Measurements from ENCODE around the gene FNIP2.
"Not testable (repeated sequence)": the region's sequence is repeated elsewhere in the genome, so short reads cannot be mapped to it uniquely, and the experiment has no call there.

Gene FNIP2

GRCh38 chr4:158817562-158818296, 48.9 kb downstream of the FNIP2 start:
- no peak for DNase-seq

- no peak for DNase-seq
These were observed 49.8 kb downstream of the FNIP2 start for GRCh38 chr4:158818560-158819140.

- DNase-seq, result no peak
These were observed 51.3 kb downstream of the FNIP2 start for GRCh38 chr4:158819942-158820786.

GRCh38 chr4:158821228-158821971, 52.6 kb downstream of the FNIP2 start:
- peak; percentile 78 for DNase-seq

- no peak for DNase-seq
These were observed 53.5 kb downstream of the FNIP2 start for GRCh38 chr4:158822348-158822747.

- DNase-seq, result peak; percentile 78
These were observed 54.6 kb downstream of the FNIP2 start for GRCh38 chr4:158823461-158823873.

GRCh38 chr4:158824425-158825274, 55.8 kb downstream of the FNIP2 start:
- no peak for DNase-seq

GRCh38 chr4:158825433-158826036, 56.7 kb downstream of the FNIP2 start:
- no peak for DNase-seq

GRCh38 chr4:158826057-158826456, 57.2 kb downstream of the FNIP2 start:
- DNase-seq, result no peak

- no peak for DNase-seq
These were observed 58.1 kb downstream of the FNIP2 start for GRCh38 chr4:158826882-158827281.

- DNase-seq, result no peak
These were observed 58.7 kb downstream of the FNIP2 start for GRCh38 chr4:158827543-158827981.

GRCh38 chr4:158828151-158828550, 59.3 kb downstream of the FNIP2 start:
- not testable (repeated sequence) for DNase-seq

GRCh38 chr4:158829254-158829653, 60.4 kb downstream of the FNIP2 start:
- DNase-seq, result no peak

- no peak for DNase-seq
These were observed 64.8 kb downstream of the FNIP2 start for GRCh38 chr4:158833602-158834001.

GRCh38 chr4:158835226-158836001, 66.6 kb downstream of the FNIP2 start:
- DNase-seq, result no peak

GRCh38 chr4:158836002-158836369, 67.2 kb downstream of the FNIP2 start:
- no peak for DNase-seq

GRCh38 chr4:158836828-158837449, 68.1 kb downstream of the FNIP2 start:
- DNase-seq, result no peak

GRCh38 chr4:158837527-158838141, 68.8 kb downstream of the FNIP2 start:
- DNase-seq, result no peak

- no peak for DNase-seq
These were observed 71.3 kb downstream of the FNIP2 start for GRCh38 chr4:158840131-158840530.

- DNase-seq, result no peak
These were observed 72.7 kb downstream of the FNIP2 start for GRCh38 chr4:158841540-158841939.

Measured in activated CD4-positive, alpha-beta T cell treated with anti-CD3 and anti-CD28 coated beads, Interleukin-10, Interleukin-2, amounts not matched to agents 100 ng/mL and 50 ng/mL, durations not matched to agents 16 hours and 8 hours (primary cell).